H9 (cell line): ENCODE data around the gene TMC2. TPM values are rescaled to one million over a fixed set of nuclear protein-coding genes. Genes with fewer than 3 reads are reported as not detected.

Source experiments
- DNase-seq: peaks from one replicate; pipeline ENCODE4 v3.0.0-alpha.2; 2017
- H2AFZ ChIP-seq: one replicate; pipeline ENCODE4 v1.6.1; 2013; ENCODE audit warnings: mild to moderate bottlenecking, low read length, control low read depth, moderate library complexity
- H2AK5ac ChIP-seq: 2 replicates; pipeline ENCODE4 v1.6.1; 2013; ENCODE audit warnings: low read length, control low read depth, mixed read lengths; ENCODE audit not compliant: insufficient read length
- H2BK120ac ChIP-seq: one replicate; pipeline ENCODE4 v1.6.1; 2013; ENCODE audit warnings: low read depth, mild to moderate bottlenecking, low read length, control low read depth, inconsistent platforms; ENCODE audit not compliant: poor library complexity, severe bottlenecking
- H2BK12ac ChIP-seq: 2 replicates; pipeline ENCODE4 v1.6.1; 2013; ENCODE audit warnings: low read length, control low read depth, mixed read lengths, low read depth; ENCODE audit not compliant: insufficient read length
- H2BK15ac ChIP-seq: 2 replicates; pipeline ENCODE4 v1.6.1; 2013; ENCODE audit warnings: low read depth, low read length, control low read depth
- H2BK20ac ChIP-seq: one replicate; pipeline ENCODE4 v1.6.1; 2013; ENCODE audit warnings: low read depth, mild to moderate bottlenecking, low read length, control low read depth, inconsistent platforms; ENCODE audit not compliant: poor library complexity, severe bottlenecking
- H2BK5ac ChIP-seq: 2 replicates; pipeline ENCODE4 v1.6.1; 2013; ENCODE audit warnings: low read length, control low read depth, mixed read lengths; ENCODE audit not compliant: insufficient read length
- H3K14ac ChIP-seq: 2 replicates; pipeline ENCODE4 v1.6.1; 2013; ENCODE audit warnings: low read length, control low read depth; ENCODE audit not compliant: insufficient read depth
- H3K18ac ChIP-seq: 2 replicates; pipeline ENCODE4 v1.6.1; 2013; ENCODE audit warnings: low read depth, mild to moderate bottlenecking, mixed read lengths, low read length, control low read depth; ENCODE audit not compliant: insufficient read length
- H3K23ac ChIP-seq: 2 replicates; pipeline ENCODE4 v1.6.1; 2013; ENCODE audit warnings: low read length, control low read depth, mixed read lengths, low read depth; ENCODE audit not compliant: insufficient read length
- H3K23me2 ChIP-seq: 2 replicates; pipeline ENCODE4 v1.6.1; 2013; ENCODE audit warnings: low read depth, mild to moderate bottlenecking, mixed read lengths, low read length, control low read depth; ENCODE audit not compliant: insufficient read length, poor library complexity, severe bottlenecking
- H3K27ac ChIP-seq: 2 replicates; pipeline ENCODE4 v1.5.1; 2013; ENCODE audit warnings: low read length, control low read depth, mixed read lengths, low read depth; ENCODE audit not compliant: insufficient read length
- H3K27me3 ChIP-seq: 2 replicates; pipeline ENCODE4 v1.6.1; 2013; ENCODE audit warnings: low read length, control low read depth, inconsistent platforms; ENCODE audit not compliant: insufficient read depth
- H3K4ac ChIP-seq: 2 replicates; pipeline ENCODE4 v1.6.1; 2013; ENCODE audit warnings: low read depth, mild to moderate bottlenecking, control low read depth, inconsistent platforms, low read length, moderate library complexity
- H3K4me1 ChIP-seq: 2 replicates; pipeline ENCODE4 v1.6.1; 2013; ENCODE audit warnings: low read length, control low read depth, inconsistent platforms; ENCODE audit not compliant: insufficient read depth
- H3K4me2 ChIP-seq: 2 replicates; pipeline ENCODE4 v1.6.1; 2013; ENCODE audit warnings: low read length, control low read depth, mixed read lengths; ENCODE audit not compliant: insufficient read length, insufficient read depth
- H3K56ac ChIP-seq: 2 replicates; pipeline ENCODE4 v1.6.1; 2013; ENCODE audit warnings: low read depth, mild to moderate bottlenecking, mixed read lengths, low read length, control low read depth; ENCODE audit not compliant: insufficient read length
- H3K79me1 ChIP-seq: 2 replicates; pipeline ENCODE4 v1.6.1; 2013; ENCODE audit warnings: low read depth, mild to moderate bottlenecking, moderate library complexity, low read length, control low read depth, inconsistent platforms; ENCODE audit not compliant: insufficient read depth, poor library complexity, severe bottlenecking
- H3K79me2 ChIP-seq: 2 replicates; pipeline ENCODE4 v1.6.1; 2013; ENCODE audit warnings: low read length, control low read depth, inconsistent platforms; ENCODE audit not compliant: insufficient read depth
- H3K9ac ChIP-seq: 2 replicates; pipeline ENCODE4 v1.6.1; 2013; ENCODE audit warnings: low read length, control low read depth, mixed read lengths; ENCODE audit not compliant: insufficient read length; ENCODE audit errors: extremely low read depth
- H3K9me3 ChIP-seq: one replicate; pipeline ENCODE4 v1.6.1; 2013; ENCODE audit warnings: low read depth, low read length, inconsistent platforms; ENCODE audit not compliant: control insufficient read depth
- H3T11ph ChIP-seq: one replicate; pipeline ENCODE4 v1.6.1; 2013; ENCODE audit warnings: mild to moderate bottlenecking, low read length, control low read depth, inconsistent platforms
- H4K20me1 ChIP-seq: one replicate; pipeline ENCODE4 v1.6.1; 2013; ENCODE audit not compliant: control insufficient read depth, insufficient read length, insufficient read depth
- H4K5ac ChIP-seq: 2 replicates; pipeline ENCODE4 v1.6.1; 2013; ENCODE audit warnings: low read depth, mild to moderate bottlenecking, mixed read lengths, low read length, control low read depth; ENCODE audit not compliant: insufficient read length
- H4K8ac ChIP-seq: replicated peaks from 2 replicates; pipeline ENCODE4 v1.6.1; 2013; ENCODE audit warnings: low read length, control low read depth, mixed read lengths, low read depth; ENCODE audit not compliant: insufficient read length
- H4K91ac ChIP-seq: 2 replicates; pipeline ENCODE4 v1.6.1; 2013; ENCODE audit warnings: low read depth, mild to moderate bottlenecking, moderate library complexity, mixed read lengths, low read length, control low read depth; ENCODE audit not compliant: insufficient read length
- H3K27ac Mint-ChIP-seq, 3 experiments: 2 replicates in 2 of 3; 3 replicates in 1 of 3; pipeline ENCODE4 v1.8.0; 2020 to 2021; ENCODE audit warnings: mixed read lengths in 3 of 3, mild to moderate bottlenecking in 1 of 3, moderate library complexity in 1 of 3
- H3K27me3 Mint-ChIP-seq: 2 replicates; pipeline ENCODE4 v1.8.0; 2021; ENCODE audit warnings: low read depth, mild to moderate bottlenecking, moderate library complexity, mixed read lengths
- H3K36me3 Mint-ChIP-seq, 3 experiments: 2 replicates in 2 of 3; 3 replicates in 1 of 3; pipeline ENCODE4 v1.8.0; 2020 to 2021; ENCODE audit warnings: low read depth in 3 of 3, mixed read lengths in 3 of 3; ENCODE audit not compliant: insufficient read depth in 1 of 3
- H3K4me1 Mint-ChIP-seq, 2 experiments: 2 replicates each; pipeline ENCODE4 v1.8.0; 2020; ENCODE audit warnings: mixed read lengths in 2 of 2
- H3K4me3 Mint-ChIP-seq, 2 experiments: 2 replicates in 1 of 2; 3 replicates in 1 of 2; pipeline ENCODE4 v1.8.0; 2020 to 2021; ENCODE audit warnings: mild to moderate bottlenecking in 2 of 2, mixed read lengths in 2 of 2, moderate library complexity in 1 of 2
- H3K9me3 Mint-ChIP-seq, 2 experiments: 2 replicates in 1 of 2; 3 replicates in 1 of 2; pipeline ENCODE4 v1.8.0; 2020; ENCODE audit warnings: mild to moderate bottlenecking in 2 of 2, mixed read lengths in 2 of 2, moderate library complexity in 1 of 2
- CTCF ChIP-seq: fragments of 200-600 bp; sonication (generic); conservative IDR thresholded peaks from 3 replicates; pipeline ENCODE4 v1.8.0; 2021; ENCODE audit warnings: antibody characterized with exemption, mild to moderate bottlenecking
- WGBS: extraction: QIAGEN DNeasy Blood & Tissue Kit; methylation state at CpG from one replicate; pipeline ENCODE4 v1.1.7; 2013; ENCODE audit warnings: missing lambda C conversion rate, low lambda C conversion rate, mixed read lengths; ENCODE audit not compliant: insufficient read length; ENCODE audit errors: extremely low coverage; 5-methylcytosine and 5-hydroxymethylcytosine counted together
- total RNA-seq: library from RNA; stranded (reverse); gene quantifications from 2 replicates; pipeline ENCODE4 v1.2.1, GENCODE V29; 2021

The TMC2 gene
- total RNA-seq, 1 experiment from 2014 or later = not detected

GRCh38 chr20:2656471-2657117, 120.2 kb downstream of the TMC2 start:
- Histone ChIP-seq H3K9ac (no peak overlapping the region), H3K4me1 (no peaks in the 10 kb centered on the region; the same call in 1 of the 2 replicates), H4K5ac (no peak overlapping the region), H4K20me1 (no peaks in the 10 kb centered on the region), H3K4me2 (no peak overlapping the region), H3K23ac (no peak overlapping the region), H3K79me2 (peaks cover 17% of the 10 kb centered on the region), H2BK20ac (no peak overlapping the region), H3K4ac (no peak overlapping the region), H2BK15ac (no peak overlapping the region), H2AK5ac (no peak overlapping the region), H3K27me3 (no peaks in the 10 kb centered on the region), H3K14ac (no peak overlapping the region), H2BK5ac (no peak overlapping the region), H4K8ac (no peak overlapping the region), H3T11ph (no peak overlapping the region), H2BK12ac (no peak overlapping the region), H4K91ac (no peak overlapping the region), H3K79me1 (peaks cover 11% of the 10 kb centered on the region), H3K56ac (no peak overlapping the region), H3K23me2 (peaks cover 9% of the 10 kb centered on the region), H3K18ac (no peak overlapping the region), H2BK120ac (no peak overlapping the region), H3K27ac (no peak overlapping the region), H2AFZ (no peak overlapping the region), H3K9me3 (no peaks in the 10 kb centered on the region)
- H3K27ac Mint-ChIP-seq = peak overlapping the region in 2 of 3 experiments; percentile 37 to 56; a peak in 4 of 7 replicates
- TF ChIP-seq CTCF = no peak
- peaks cover 15 to 18% of the 10 kb centered on the region in 2 experiments for H3K4me1 Mint-ChIP-seq
- DNase-seq = no peak
- no peaks in the 10 kb centered on the region for H3K9me3 Mint-ChIP-seq
- H3K36me3 Mint-ChIP-seq = peaks cover 66 to 90% (median 83%) of the 10 kb centered on the region in 3 experiments
- WGBS = no CpG with 5 or more reads among the region's 12 CpGs
- H3K27me3 Mint-ChIP-seq = peaks cover 3% of the 10 kb centered on the region; the same call in 1 of the 2 replicates
- peak overlapping the region; percentile 13 to 25; a peak in 3 of 5 replicates for H3K4me3 Mint-ChIP-seq
